HL-60 (cell line): Measurements from ENCODE around the gene WNT7B.

ENCODE experiments used
- REST ChIP-seq: IDR thresholded peaks from 2 replicates; pipeline ENCODE4 v1.6.1; 2012; ENCODE audit warnings: low read depth; ENCODE audit not compliant: insufficient replicate concordance
- TF ChIP-seq, protein P1 (sequence below): IDR thresholded peaks from one replicate; pipeline ENCODE4 v1.5.1; 2011; ENCODE audit warnings: low read length, control low read depth, inconsistent platforms; ENCODE audit not compliant: insufficient read depth

- no peak for TF ChIP-seq REST
- TF ChIP-seq, protein P1, sequence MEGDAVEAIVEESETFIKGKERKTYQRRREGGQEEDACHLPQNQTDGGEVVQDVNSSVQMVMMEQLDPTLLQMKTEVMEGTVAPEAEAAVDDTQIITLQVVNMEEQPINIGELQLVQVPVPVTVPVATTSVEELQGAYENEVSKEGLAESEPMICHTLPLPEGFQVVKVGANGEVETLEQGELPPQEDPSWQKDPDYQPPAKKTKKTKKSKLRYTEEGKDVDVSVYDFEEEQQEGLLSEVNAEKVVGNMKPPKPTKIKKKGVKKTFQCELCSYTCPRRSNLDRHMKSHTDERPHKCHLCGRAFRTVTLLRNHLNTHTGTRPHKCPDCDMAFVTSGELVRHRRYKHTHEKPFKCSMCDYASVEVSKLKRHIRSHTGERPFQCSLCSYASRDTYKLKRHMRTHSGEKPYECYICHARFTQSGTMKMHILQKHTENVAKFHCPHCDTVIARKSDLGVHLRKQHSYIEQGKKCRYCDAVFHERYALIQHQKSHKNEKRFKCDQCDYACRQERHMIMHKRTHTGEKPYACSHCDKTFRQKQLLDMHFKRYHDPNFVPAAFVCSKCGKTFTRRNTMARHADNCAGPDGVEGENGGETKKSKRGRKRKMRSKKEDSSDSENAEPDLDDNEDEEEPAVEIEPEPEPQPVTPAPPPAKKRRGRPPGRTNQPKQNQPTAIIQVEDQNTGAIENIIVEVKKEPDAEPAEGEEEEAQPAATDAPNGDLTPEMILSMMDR: no peak
Measured at GRCh38 chr22:46012881-46013281, 35.9 kb upstream of the WNT7B start.
